ENCODE results near the gene RPL36AL. TPM values are rescaled to one million over a fixed set of nuclear protein-coding genes. Genes with fewer than 3 reads are reported as not detected.

RPL36AL gene
- total RNA-seq, 1 experiment from 2014 or later = 207 TPM

DNA sequence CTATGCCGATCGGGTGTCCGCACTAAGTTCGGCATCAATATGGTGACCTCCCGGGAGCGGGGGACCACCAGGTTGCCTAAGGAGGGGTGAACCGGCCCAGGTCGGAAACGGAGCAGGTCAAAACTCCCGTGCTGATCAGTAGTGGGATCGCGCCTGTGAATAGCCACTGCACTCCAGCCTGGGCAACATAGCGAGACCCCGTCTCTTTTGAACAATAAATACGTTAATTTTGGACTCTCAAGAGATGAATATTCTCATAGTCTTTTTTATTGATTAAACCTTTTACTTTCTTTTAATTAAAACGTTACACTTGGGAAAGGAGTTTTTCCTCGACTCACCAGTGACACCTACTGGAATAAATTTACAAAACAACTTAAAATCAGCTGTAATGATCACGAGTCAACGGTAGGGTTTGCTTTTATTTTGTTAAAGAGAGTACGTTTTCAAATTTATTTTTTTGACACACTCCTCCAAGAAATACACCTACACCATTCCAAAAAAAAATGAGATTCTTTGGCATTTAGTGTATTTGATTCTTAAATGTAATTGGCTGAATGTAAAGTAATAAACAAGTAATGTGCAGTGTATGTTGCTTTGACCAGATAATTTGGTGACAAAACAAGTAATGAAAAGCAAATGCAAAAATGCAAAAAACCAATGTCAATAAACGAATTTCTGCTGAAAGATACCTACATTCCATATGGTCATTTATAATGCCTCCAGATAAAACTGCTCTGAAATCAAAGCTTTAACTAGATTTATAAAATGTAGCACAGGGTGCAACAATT, 33.6 kb downstream of the RPL36AL start:
- Histone ChIP-seq H2BK20ac (ENCODE audit: low read depth, low read length, poor library complexity, severe bottlenecking) (no peak overlapping the region), H3K18ac (ENCODE audit: insufficient read length, low read depth, low read length) (no peak overlapping the region), H3T11ph (ENCODE audit: low read length) (no peak overlapping the region), H2AK5ac (ENCODE audit: insufficient read length, low read length) (no peak overlapping the region), H4K91ac (ENCODE audit: insufficient read length, low read depth, low read length) (no peak overlapping the region), H3K4me1 (ENCODE audit: insufficient read depth, low read length) (peaks cover 5% of the 10 kb centered on the region; the same call in 1 of the 2 replicates), H3K9ac (ENCODE audit: extremely low read depth, insufficient read length, low read length) (no peak overlapping the region), H3K56ac (ENCODE audit: insufficient read length, low read depth, low read length) (no peak overlapping the region), H3K9me3 (ENCODE audit: control insufficient read depth, low read depth, low read length) (no peaks in the 10 kb centered on the region), H3K23me2 (ENCODE audit: insufficient read length, low read depth, low read length, poor library complexity, severe bottlenecking) (peaks cover 11% of the 10 kb centered on the region), H3K4ac (ENCODE audit: low read depth, low read length) (no peak overlapping the region), H2BK120ac (ENCODE audit: low read depth, low read length, poor library complexity, severe bottlenecking) (no peak overlapping the region), H3K23ac (ENCODE audit: insufficient read length, low read depth, low read length) (no peak overlapping the region), H3K4me2 (ENCODE audit: insufficient read depth, insufficient read length, low read length) (no peak overlapping the region), H3K27ac (ENCODE audit: insufficient read length, low read depth, low read length) (no peak overlapping the region), H3K27me3 (ENCODE audit: insufficient read depth, low read length) (no peaks in the 10 kb centered on the region), H4K5ac (ENCODE audit: insufficient read length, low read depth, low read length) (no peak overlapping the region), H3K79me2 (ENCODE audit: insufficient read depth, low read length) (peaks cover 24% of the 10 kb centered on the region), H2AFZ (ENCODE audit: low read length) (no peak overlapping the region), H3K14ac (ENCODE audit: insufficient read depth, low read length) (no peak overlapping the region), H2BK15ac (ENCODE audit: low read depth, low read length) (no peak overlapping the region), H4K20me1 (ENCODE audit: control insufficient read depth, insufficient read depth, insufficient read length) (no peaks in the 10 kb centered on the region), H3K79me1 (ENCODE audit: insufficient read depth, low read depth, low read length, poor library complexity, severe bottlenecking) (peaks cover 7% of the 10 kb centered on the region), H4K8ac (replicated peaks; ENCODE audit: insufficient read length, low read depth, low read length) (no peak overlapping the region), H2BK5ac (ENCODE audit: insufficient read length, low read length) (no peak overlapping the region), H2BK12ac (ENCODE audit: insufficient read length, low read depth, low read length) (no peak overlapping the region)
- H3K4me3 Mint-ChIP-seq = peak overlapping the region; percentile 89 to 95
- H3K4me1 Mint-ChIP-seq = peaks cover 25 to 29% of the 10 kb centered on the region in 2 experiments
- H3K36me3 Mint-ChIP-seq (ENCODE audit: insufficient read depth in 1 of 3, low read depth in 3 of 3) = peaks cover 43 to 44% (median 43%) of the 10 kb centered on the region in 3 experiments
- H3K27me3 Mint-ChIP-seq (ENCODE audit: low read depth) = peaks cover 3% of the 10 kb centered on the region; the same call in 1 of the 2 replicates
- no peaks in the 10 kb centered on the region for H3K9me3 Mint-ChIP-seq
- peak; percentile 94 for TF ChIP-seq CTCF (conservative IDR thresholded peaks at IDR 0.05)
- no peak for DNase-seq
- WGBS (ENCODE audit: extremely low coverage, insufficient read length, low lambda C conversion rate) = no CpG with 5 or more reads among the region's 21 CpGs
- H3K27ac Mint-ChIP-seq = peak overlapping the region in 2 of 3 experiments; percentile 96 to 99; a peak in 5 of 7 replicates
